ENCODE measurements around the gene TMEM91.
"Not testable (repeated sequence)": the region's sequence is repeated elsewhere in the genome, so short reads cannot be mapped to it uniquely, and the experiment has no call there.

DNA sequence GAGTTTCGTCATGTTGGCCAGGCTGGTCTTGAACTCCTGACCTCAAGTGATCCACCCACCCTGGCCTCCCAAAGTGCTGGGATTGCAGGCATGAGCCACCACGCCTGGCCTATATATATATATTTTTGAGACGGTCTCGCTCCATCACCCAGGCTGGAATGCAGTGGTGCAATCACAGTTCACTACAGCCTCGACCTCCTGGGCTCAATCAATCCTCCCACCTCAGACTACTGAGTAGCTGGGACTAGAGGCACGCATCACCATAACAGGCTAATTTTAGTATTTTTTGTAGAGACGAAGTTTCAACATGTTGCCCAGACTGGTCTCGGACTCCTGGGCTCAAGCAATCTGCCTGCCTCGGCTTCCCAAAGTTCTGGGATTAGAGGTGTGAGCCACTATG lies 29.4 kb upstream of the TMEM91 start:
- TF ChIP-seq, protein P1, sequence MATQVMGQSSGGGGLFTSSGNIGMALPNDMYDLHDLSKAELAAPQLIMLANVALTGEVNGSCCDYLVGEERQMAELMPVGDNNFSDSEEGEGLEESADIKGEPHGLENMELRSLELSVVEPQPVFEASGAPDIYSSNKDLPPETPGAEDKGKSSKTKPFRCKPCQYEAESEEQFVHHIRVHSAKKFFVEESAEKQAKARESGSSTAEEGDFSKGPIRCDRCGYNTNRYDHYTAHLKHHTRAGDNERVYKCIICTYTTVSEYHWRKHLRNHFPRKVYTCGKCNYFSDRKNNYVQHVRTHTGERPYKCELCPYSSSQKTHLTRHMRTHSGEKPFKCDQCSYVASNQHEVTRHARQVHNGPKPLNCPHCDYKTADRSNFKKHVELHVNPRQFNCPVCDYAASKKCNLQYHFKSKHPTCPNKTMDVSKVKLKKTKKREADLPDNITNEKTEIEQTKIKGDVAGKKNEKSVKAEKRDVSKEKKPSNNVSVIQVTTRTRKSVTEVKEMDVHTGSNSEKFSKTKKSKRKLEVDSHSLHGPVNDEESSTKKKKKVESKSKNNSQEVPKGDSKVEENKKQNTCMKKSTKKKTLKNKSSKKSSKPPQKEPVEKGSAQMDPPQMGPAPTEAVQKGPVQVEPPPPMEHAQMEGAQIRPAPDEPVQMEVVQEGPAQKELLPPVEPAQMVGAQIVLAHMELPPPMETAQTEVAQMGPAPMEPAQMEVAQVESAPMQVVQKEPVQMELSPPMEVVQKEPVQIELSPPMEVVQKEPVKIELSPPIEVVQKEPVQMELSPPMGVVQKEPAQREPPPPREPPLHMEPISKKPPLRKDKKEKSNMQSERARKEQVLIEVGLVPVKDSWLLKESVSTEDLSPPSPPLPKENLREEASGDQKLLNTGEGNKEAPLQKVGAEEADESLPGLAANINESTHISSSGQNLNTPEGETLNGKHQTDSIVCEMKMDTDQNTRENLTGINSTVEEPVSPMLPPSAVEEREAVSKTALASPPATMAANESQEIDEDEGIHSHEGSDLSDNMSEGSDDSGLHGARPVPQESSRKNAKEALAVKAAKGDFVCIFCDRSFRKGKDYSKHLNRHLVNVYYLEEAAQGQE (IDR thresholded peaks at IDR 0.05; ENCODE audit: unreplicated experiment): not testable (repeated sequence)
- not testable (repeated sequence) for TF ChIP-seq CTCF (conservative IDR thresholded peaks at IDR 0.05; ENCODE audit: low read depth in 2 of 2); EZH2 (IDR thresholded peaks at IDR 0.05; ENCODE audit: low read depth, unreplicated experiment); POLR2AphosphoS5 (IDR thresholded peaks at IDR 0.05; ENCODE audit: low read depth); CREB1 (CRISPR knock-in tag; IDR thresholded peaks at IDR 0.05; ENCODE audit: low read depth); JUNB (IDR thresholded peaks at IDR 0.05; ENCODE audit: unreplicated experiment); EZH2phosphoT487 (IDR thresholded peaks at IDR 0.05; ENCODE audit: unreplicated experiment); ZNF331 (CRISPR knock-in tag; IDR thresholded peaks at IDR 0.05; ENCODE audit: low read depth); ZNF114 (CRISPR knock-in tag; IDR thresholded peaks at IDR 0.05); STAT1 (IDR thresholded peaks at IDR 0.05; ENCODE audit: unreplicated experiment); NANOG (IDR thresholded peaks at IDR 0.05; ENCODE audit: borderline replicate concordance); ZNF462 (CRISPR knock-in tag; IDR thresholded peaks at IDR 0.05)

Measured in GM23338 (cell line).